ENCODE results near the gene DPEP2.

The DPEP2 gene

DNA sequence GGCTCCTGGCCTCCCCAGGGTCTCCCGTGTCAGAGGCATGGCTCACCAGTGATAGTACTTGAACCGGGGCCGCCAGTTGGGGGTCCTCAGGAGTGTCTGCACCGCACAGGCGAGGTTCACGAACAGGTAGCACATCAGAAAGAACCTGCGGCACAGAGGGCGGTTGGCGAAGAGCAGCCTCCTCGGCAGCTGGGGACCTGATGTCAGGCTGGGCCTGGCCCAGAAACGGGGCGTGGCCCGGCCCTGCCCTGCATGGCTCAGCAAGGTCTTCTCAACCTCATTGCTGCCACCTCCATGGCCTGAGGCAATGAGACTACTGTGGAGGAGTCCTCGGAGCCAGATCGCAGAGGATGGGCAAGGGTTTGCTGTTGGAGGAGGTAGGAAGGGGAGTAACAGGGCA lies 51.3 kb downstream of the DPEP2 start:
- Histone ChIP-seq H3K4me3 (ENCODE audit: low read length) (no peak overlapping the region), H3K36me3 (replicated peaks; ENCODE audit: insufficient read depth, low read length) (no peaks in the 10 kb centered on the region; the same call in 1 of the 2 replicates), H3F3A (ENCODE audit: insufficient read depth, low read length) (no peaks in the 10 kb centered on the region), H4K20me1 (ENCODE audit: insufficient read depth, low read length) (no peaks in the 10 kb centered on the region), H2AFZ (ENCODE audit: low read length) (no peak overlapping the region), H3K4me2 (ENCODE audit: low read depth, low read length) (no peak overlapping the region), H3K27ac (ENCODE audit: low read length) (no peak overlapping the region), H3K27me3 (replicated peaks; ENCODE audit: insufficient read depth, low read length) (no peaks in the 10 kb centered on the region), H3K4me1 (ENCODE audit: low read length) (no peaks in the 10 kb centered on the region), H3K9me2 (replicated peaks; ENCODE audit: insufficient read depth, low read length) (no peaks in the 10 kb centered on the region), H3K79me2 (ENCODE audit: low read length) (no peaks in the 10 kb centered on the region), H3K9ac (ENCODE audit: low read length) (no peak overlapping the region), H3K9me3 (replicated peaks; ENCODE audit: insufficient read depth, low read length) (no peaks in the 10 kb centered on the region)
- no peak for DNase-seq
- TF ChIP-seq CTCF (IDR thresholded peaks at IDR 0.05; ENCODE audit: low read length) = no peak
- no peak for TF ChIP-seq EZH2phosphoT487 (IDR thresholded peaks at IDR 0.05; ENCODE audit: low read length)
- TF ChIP-seq EZH2 (optimal IDR thresholded peaks at IDR 0.05; ENCODE audit: low read depth, low read length) = no peak

DNA sequence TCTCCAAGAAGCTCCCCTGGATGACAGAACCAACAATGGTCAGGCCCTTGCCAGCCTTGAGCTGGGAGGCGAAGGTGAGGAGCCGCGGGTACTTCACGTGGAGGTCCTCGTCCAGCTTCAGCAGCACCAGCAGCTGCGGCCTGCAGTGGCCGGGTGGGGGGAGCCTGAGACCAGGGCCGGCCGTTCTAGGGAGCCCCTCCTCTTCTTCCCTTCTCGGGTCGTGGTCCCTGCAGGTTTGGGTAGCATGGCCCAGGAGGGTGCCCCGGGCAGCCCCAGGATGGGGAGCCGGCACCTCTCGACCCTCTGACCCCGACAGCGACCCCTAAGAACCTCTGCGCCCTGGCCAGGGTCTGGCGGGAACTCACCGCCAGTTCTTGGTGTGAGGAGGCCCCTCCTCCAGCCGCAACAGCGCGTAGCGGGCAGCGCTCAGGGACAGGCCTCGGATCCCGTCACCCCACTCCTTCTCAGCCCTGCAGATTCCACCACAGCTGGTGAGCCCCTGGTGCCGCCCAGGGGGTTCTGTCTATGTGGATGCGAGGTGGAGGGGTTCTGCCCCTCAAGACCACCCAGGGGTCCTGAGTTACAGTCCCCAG lies 52.2 kb downstream of the DPEP2 start:
- Histone ChIP-seq H3K4me2 (ENCODE audit: low read depth, low read length) (no peak overlapping the region), H3K79me2 (ENCODE audit: low read length) (no peaks in the 10 kb centered on the region), H3K4me1 (ENCODE audit: low read length) (no peaks in the 10 kb centered on the region), H4K20me1 (ENCODE audit: insufficient read depth, low read length) (no peaks in the 10 kb centered on the region), H3K27me3 (replicated peaks; ENCODE audit: insufficient read depth, low read length) (no peaks in the 10 kb centered on the region), H3K27ac (ENCODE audit: low read length) (no peak overlapping the region), H2AFZ (ENCODE audit: low read length) (no peak overlapping the region), H3K9me3 (replicated peaks; ENCODE audit: insufficient read depth, low read length) (no peaks in the 10 kb centered on the region), H3K4me3 (ENCODE audit: low read length) (no peak overlapping the region), H3F3A (ENCODE audit: insufficient read depth, low read length) (no peaks in the 10 kb centered on the region), H3K9me2 (replicated peaks; ENCODE audit: insufficient read depth, low read length) (no peaks in the 10 kb centered on the region), H3K9ac (ENCODE audit: low read length) (no peak overlapping the region), H3K36me3 (replicated peaks; ENCODE audit: insufficient read depth, low read length) (no peaks in the 10 kb centered on the region; the same call in 1 of the 2 replicates)
- no peak for DNase-seq
- no peak for TF ChIP-seq CTCF (IDR thresholded peaks at IDR 0.05; ENCODE audit: low read length)
- no peak for TF ChIP-seq EZH2 (optimal IDR thresholded peaks at IDR 0.05; ENCODE audit: low read depth, low read length)
- no peak for TF ChIP-seq EZH2phosphoT487 (IDR thresholded peaks at IDR 0.05; ENCODE audit: low read length)

DNA sequence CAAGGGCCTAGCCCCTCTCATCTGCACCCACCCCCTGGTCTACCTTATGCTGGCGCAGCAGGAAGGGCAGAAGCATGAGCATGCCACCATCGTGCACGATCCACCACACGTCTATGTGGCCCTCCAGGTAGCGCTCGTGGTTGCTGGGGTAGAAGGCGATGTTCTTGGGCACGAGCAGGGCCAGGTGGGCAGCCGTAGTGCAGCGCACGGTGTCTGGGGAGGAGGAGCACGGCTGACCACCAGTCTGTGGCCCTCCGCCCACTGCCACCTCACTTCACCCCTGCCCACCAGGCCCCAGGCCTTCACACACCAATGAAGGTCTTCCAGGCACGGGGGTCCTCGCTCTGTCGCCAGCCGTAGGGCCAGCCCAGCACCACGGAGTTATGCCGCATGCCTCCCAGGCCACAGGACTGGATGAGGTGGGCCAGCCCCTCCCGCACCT lies 53.1 kb downstream of the DPEP2 start:
- H3K36me3 ChIP-seq (replicated peaks; ENCODE audit: insufficient read depth, low read length) = no peaks in the 10 kb centered on the region; the same call in 1 of the 2 replicates
- H3K4me2 ChIP-seq (ENCODE audit: low read depth, low read length) = no peak overlapping the region
- no peaks in the 10 kb centered on the region for H3K9me2 ChIP-seq (replicated peaks; ENCODE audit: insufficient read depth, low read length)
- DNase-seq = no peak
- H3K27me3 ChIP-seq (replicated peaks; ENCODE audit: insufficient read depth, low read length) = no peaks in the 10 kb centered on the region
- TF ChIP-seq EZH2phosphoT487 (IDR thresholded peaks at IDR 0.05; ENCODE audit: low read length) (no peak), CTCF (IDR thresholded peaks at IDR 0.05; ENCODE audit: low read length) (no peak), EZH2 (optimal IDR thresholded peaks at IDR 0.05; ENCODE audit: low read depth, low read length) (no peak)
- H3K9ac ChIP-seq (ENCODE audit: low read length) = no peak overlapping the region
- H3K4me1 ChIP-seq (ENCODE audit: low read length) = no peaks in the 10 kb centered on the region
- no peaks in the 10 kb centered on the region for H3K79me2 ChIP-seq (ENCODE audit: low read length)
- H3K4me3 ChIP-seq (ENCODE audit: low read length) = no peak overlapping the region
- no peaks in the 10 kb centered on the region for H3K9me3 ChIP-seq (replicated peaks; ENCODE audit: insufficient read depth, low read length)
- no peak overlapping the region for H3K27ac ChIP-seq (ENCODE audit: low read length)
- 0 out of 2 replicates have a peak, but pooled peaks cover 2% of the 10 kb centered on the region for H3F3A ChIP-seq (ENCODE audit: insufficient read depth, low read length)
- no peak overlapping the region for H2AFZ ChIP-seq (ENCODE audit: low read length)
- no peaks in the 10 kb centered on the region for H4K20me1 ChIP-seq (ENCODE audit: insufficient read depth, low read length)
